ENCODE results near the gene IRAK3.
A peak's percentile ranks its signal among the peaks of the same experiment; 100 is the strongest.

Gene IRAK3

GRCh38 chr12:66154776-66155175, 34.2 kb upstream of the IRAK3 start:
- Histone ChIP-seq H3K27me3 (ENCODE audit: control insufficient read depth in 1 of 2, insufficient read depth in 2 of 2, low read length in 2 of 2) (no peaks in the 10 kb centered on the region), H3K4me3 (ENCODE audit: low read depth in 1 of 2, low read length in 2 of 2) (no peak overlapping the region), H3K9ac (ENCODE audit: low read depth in 1 of 2, low read length in 2 of 2) (no peak overlapping the region), H3K4me1 (ENCODE audit: control insufficient read depth in 1 of 2, insufficient read depth in 2 of 2, low read length in 2 of 2) (no peaks in the 10 kb centered on the region), H3K27ac (ENCODE audit: low read depth, low read length) (no peak overlapping the region), H3K9me3 (ENCODE audit: control insufficient read depth in 1 of 2, low read length in 2 of 2) (peaks cover 0 to 7% of the 10 kb centered on the region in 2 donors), H3K36me3 (ENCODE audit: control insufficient read depth in 1 of 2, insufficient read depth in 2 of 2, low read length in 2 of 2) (peaks cover 11 to 16% of the 10 kb centered on the region in 2 donors)

GRCh38 chr12:66156654-66157053, 32.4 kb upstream of the IRAK3 start:
- Histone ChIP-seq H3K9me3 (ENCODE audit: control insufficient read depth in 1 of 2, low read length in 2 of 2) (peaks cover 0 to 7% of the 10 kb centered on the region in 2 donors), H3K27me3 (ENCODE audit: control insufficient read depth in 1 of 2, insufficient read depth in 2 of 2, low read length in 2 of 2) (no peaks in the 10 kb centered on the region), H3K4me3 (ENCODE audit: low read depth in 1 of 2, low read length in 2 of 2) (no peak overlapping the region), H3K36me3 (ENCODE audit: control insufficient read depth in 1 of 2, insufficient read depth in 2 of 2, low read length in 2 of 2) (peaks cover 12 to 14% of the 10 kb centered on the region in 2 donors), H3K27ac (ENCODE audit: low read depth, low read length) (no peak overlapping the region), H3K9ac (ENCODE audit: low read depth in 1 of 2, low read length in 2 of 2) (no peak overlapping the region), H3K4me1 (ENCODE audit: control insufficient read depth in 1 of 2, insufficient read depth in 2 of 2, low read length in 2 of 2) (no peaks in the 10 kb centered on the region)

- Histone ChIP-seq H3K9me3 (ENCODE audit: control insufficient read depth in 1 of 2, low read length in 2 of 2) (peaks cover 0 to 7% of the 10 kb centered on the region in 2 donors), H3K9ac (ENCODE audit: low read depth in 1 of 2, low read length in 2 of 2) (no peak overlapping the region), H3K27ac (ENCODE audit: low read depth, low read length) (no peak overlapping the region), H3K4me1 (ENCODE audit: control insufficient read depth in 1 of 2, insufficient read depth in 2 of 2, low read length in 2 of 2) (no peaks in the 10 kb centered on the region), H3K36me3 (ENCODE audit: control insufficient read depth in 1 of 2, insufficient read depth in 2 of 2, low read length in 2 of 2) (peaks cover 11 to 14% of the 10 kb centered on the region in 2 donors), H3K27me3 (ENCODE audit: control insufficient read depth in 1 of 2, insufficient read depth in 2 of 2, low read length in 2 of 2) (no peaks in the 10 kb centered on the region), H3K4me3 (ENCODE audit: low read depth in 1 of 2, low read length in 2 of 2) (no peak overlapping the region)
Observed at GRCh38 chr12:66159123-66159522, 29.9 kb upstream of the IRAK3 start.

DNA sequence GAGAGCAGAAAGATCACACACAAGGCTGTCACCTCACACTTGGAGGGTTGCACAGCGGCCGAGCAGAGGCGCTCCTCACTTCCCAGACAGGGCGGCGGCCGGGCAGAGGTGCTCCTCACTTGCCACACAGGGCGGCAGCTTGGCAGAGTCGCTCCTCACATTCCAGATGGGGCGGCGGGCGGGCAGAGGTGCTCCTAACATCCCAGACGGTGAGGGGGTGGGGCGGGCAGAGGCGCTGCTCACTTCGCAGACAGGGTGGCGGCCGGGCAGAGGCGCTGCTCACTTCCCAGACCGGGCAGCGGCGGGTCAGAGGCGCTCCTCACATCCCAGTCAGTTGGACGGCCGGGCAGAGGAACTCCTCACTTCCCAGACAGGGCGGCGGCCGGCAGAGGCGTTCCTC, 28.3 kb upstream of the IRAK3 start:
- Histone ChIP-seq H3K27me3 (ENCODE audit: control insufficient read depth in 1 of 2, insufficient read depth in 2 of 2, low read length in 2 of 2) (no peaks in the 10 kb centered on the region), H3K9ac (ENCODE audit: low read depth in 1 of 2, low read length in 2 of 2) (no peak overlapping the region), H3K27ac (ENCODE audit: low read depth, low read length) (no peak overlapping the region), H3K4me3 (ENCODE audit: low read depth in 1 of 2, low read length in 2 of 2) (no peak overlapping the region), H3K36me3 (ENCODE audit: control insufficient read depth in 1 of 2, insufficient read depth in 2 of 2, low read length in 2 of 2) (peaks cover 11 to 14% of the 10 kb centered on the region in 2 donors), H3K4me1 (ENCODE audit: control insufficient read depth in 1 of 2, insufficient read depth in 2 of 2, low read length in 2 of 2) (no peaks in the 10 kb centered on the region), H3K9me3 (ENCODE audit: control insufficient read depth in 1 of 2, low read length in 2 of 2) (peaks cover 7 to 8% of the 10 kb centered on the region in 2 donors)

- no peak overlapping the region for H3K27ac ChIP-seq (ENCODE audit: low read depth, low read length)
- H3K36me3 ChIP-seq (ENCODE audit: control insufficient read depth in 1 of 2, insufficient read depth in 2 of 2, low read length in 2 of 2), result peaks cover 11 to 20% of the 10 kb centered on the region in 2 donors
- no peaks in the 10 kb centered on the region for H3K4me1 ChIP-seq (ENCODE audit: control insufficient read depth in 1 of 2, insufficient read depth in 2 of 2, low read length in 2 of 2)
- no peaks in the 10 kb centered on the region for H3K27me3 ChIP-seq (ENCODE audit: control insufficient read depth in 1 of 2, insufficient read depth in 2 of 2, low read length in 2 of 2)
- peaks cover 7 to 8% of the 10 kb centered on the region in 2 donors for H3K9me3 ChIP-seq (ENCODE audit: control insufficient read depth in 1 of 2, low read length in 2 of 2)
- no peak overlapping the region for H3K4me3 ChIP-seq (ENCODE audit: low read depth in 1 of 2, low read length in 2 of 2)
- no peak overlapping the region for H3K9ac ChIP-seq (ENCODE audit: low read depth in 1 of 2, low read length in 2 of 2)
Observed at GRCh38 chr12:66162701-66163100, 26.3 kb upstream of the IRAK3 start.

GRCh38 chr12:66163289-66163688, 25.7 kb upstream of the IRAK3 start:
- no peak overlapping the region for H3K9ac ChIP-seq (ENCODE audit: low read depth in 1 of 2, low read length in 2 of 2)
- no peak overlapping the region for H3K4me3 ChIP-seq (ENCODE audit: low read depth in 1 of 2, low read length in 2 of 2)
- peaks cover 1 to 3% of the 10 kb centered on the region in 2 donors for H3K4me1 ChIP-seq (ENCODE audit: control insufficient read depth in 1 of 2, insufficient read depth in 2 of 2, low read length in 2 of 2)
- no peaks in the 10 kb centered on the region for H3K27me3 ChIP-seq (ENCODE audit: control insufficient read depth in 1 of 2, insufficient read depth in 2 of 2, low read length in 2 of 2)
- peaks cover 11 to 20% of the 10 kb centered on the region in 2 donors for H3K36me3 ChIP-seq (ENCODE audit: control insufficient read depth in 1 of 2, insufficient read depth in 2 of 2, low read length in 2 of 2)
- H3K9me3 ChIP-seq (ENCODE audit: control insufficient read depth in 1 of 2, low read length in 2 of 2), result peaks cover 7 to 8% of the 10 kb centered on the region in 2 donors
- no peak overlapping the region for H3K27ac ChIP-seq (ENCODE audit: low read depth, low read length)

DNA sequence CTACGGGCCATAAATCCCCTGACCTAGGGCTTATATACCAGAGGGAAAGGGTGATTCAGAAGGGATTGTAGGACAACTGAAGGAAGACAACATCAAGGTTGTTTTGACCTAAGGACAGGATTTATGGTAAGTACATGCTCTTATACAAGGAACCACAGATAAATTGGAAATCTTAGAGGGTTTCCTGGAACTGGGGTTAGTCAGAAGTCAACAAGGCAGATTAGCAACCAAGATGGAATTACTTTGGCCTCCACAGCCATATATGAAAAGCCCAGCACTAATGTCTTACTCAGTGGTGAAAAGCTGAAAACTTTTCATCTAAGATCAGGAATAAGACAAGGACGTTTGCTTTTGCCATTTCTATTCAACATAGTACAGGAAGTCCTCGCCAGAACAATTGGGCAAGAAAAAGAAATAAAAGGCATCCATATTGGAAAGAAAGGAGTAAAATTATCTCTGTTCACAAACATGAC, 24.6 kb upstream of the IRAK3 start:
- Histone ChIP-seq H3K9me3 (ENCODE audit: control insufficient read depth in 1 of 2, low read length in 2 of 2) (peaks cover 3 to 8% of the 10 kb centered on the region in 2 donors), H3K4me1 (ENCODE audit: control insufficient read depth in 1 of 2, insufficient read depth in 2 of 2, low read length in 2 of 2) (peaks cover 6% of the 10 kb centered on the region in 2 donors), H3K36me3 (ENCODE audit: control insufficient read depth in 1 of 2, insufficient read depth in 2 of 2, low read length in 2 of 2) (peaks cover 8 to 14% of the 10 kb centered on the region in 2 donors), H3K9ac (ENCODE audit: low read depth in 1 of 2, low read length in 2 of 2) (no peak overlapping the region), H3K4me3 (ENCODE audit: low read depth in 1 of 2, low read length in 2 of 2) (no peak overlapping the region), H3K27ac (ENCODE audit: low read depth, low read length) (no peak overlapping the region), H3K27me3 (ENCODE audit: control insufficient read depth in 1 of 2, insufficient read depth in 2 of 2, low read length in 2 of 2) (no peaks in the 10 kb centered on the region)

DNA sequence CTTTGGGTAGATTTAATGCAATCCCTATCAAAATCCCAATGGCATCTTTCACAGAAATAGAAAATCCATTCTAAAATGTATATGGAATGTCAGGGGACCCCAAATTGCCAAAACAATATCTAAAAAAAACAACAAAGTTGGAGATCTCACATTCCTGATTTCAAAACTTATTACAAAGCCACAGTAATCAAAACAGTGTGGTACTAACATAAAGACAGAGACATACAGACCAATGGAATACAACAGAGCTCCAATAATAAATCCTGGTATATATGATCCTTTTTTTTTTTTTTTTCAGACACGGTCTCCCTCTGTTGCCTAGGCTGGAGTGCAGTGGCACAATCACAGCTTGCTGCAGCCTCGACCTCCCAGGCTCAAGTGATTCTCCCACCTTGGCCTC, 23.9 kb upstream of the IRAK3 start:
- H3K27ac ChIP-seq (ENCODE audit: low read depth, low read length), result no peak overlapping the region
- H3K4me1 ChIP-seq (ENCODE audit: control insufficient read depth in 1 of 2, insufficient read depth in 2 of 2, low read length in 2 of 2), result peaks cover 6% of the 10 kb centered on the region in 2 donors
- no peak overlapping the region for H3K4me3 ChIP-seq (ENCODE audit: low read depth in 1 of 2, low read length in 2 of 2)
- no peaks in the 10 kb centered on the region for H3K27me3 ChIP-seq (ENCODE audit: control insufficient read depth in 1 of 2, insufficient read depth in 2 of 2, low read length in 2 of 2)
- no peak overlapping the region for H3K9ac ChIP-seq (ENCODE audit: low read depth in 1 of 2, low read length in 2 of 2)
- H3K36me3 ChIP-seq (ENCODE audit: control insufficient read depth in 1 of 2, insufficient read depth in 2 of 2, low read length in 2 of 2), result peaks cover under 1 to 6% of the 10 kb centered on the region in 2 donors
- H3K9me3 ChIP-seq (ENCODE audit: control insufficient read depth in 1 of 2, low read length in 2 of 2), result peaks cover 0 to 8% of the 10 kb centered on the region in 2 donors

DNA sequence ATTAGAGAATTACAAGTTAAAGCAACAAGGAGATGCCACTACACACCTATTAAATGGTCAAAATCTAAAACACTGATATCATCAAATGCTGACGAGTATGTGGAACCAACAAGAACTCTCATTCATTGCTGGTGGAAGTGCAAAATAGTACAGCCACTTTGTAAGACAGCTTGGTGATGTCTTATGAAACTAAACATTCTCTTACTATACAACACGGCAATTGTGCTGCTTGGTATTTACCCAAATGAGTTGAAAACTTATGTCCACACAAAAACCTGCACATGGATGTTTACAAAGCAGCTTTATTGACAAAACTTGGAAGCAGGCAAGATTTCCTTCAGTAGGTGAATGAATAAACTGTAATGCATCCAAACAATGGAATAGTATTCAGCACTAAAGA, 22.5 kb upstream of the IRAK3 start:
- no peak overlapping the region for H3K9ac ChIP-seq (ENCODE audit: low read depth in 1 of 2, low read length in 2 of 2)
- H3K9me3 ChIP-seq (ENCODE audit: control insufficient read depth in 1 of 2, low read length in 2 of 2), result peaks cover 0 to 8% of the 10 kb centered on the region in 2 donors
- H3K4me3 ChIP-seq (ENCODE audit: low read depth in 1 of 2, low read length in 2 of 2), result no peak overlapping the region
- H3K4me1 ChIP-seq (ENCODE audit: control insufficient read depth in 1 of 2, insufficient read depth in 2 of 2, low read length in 2 of 2), result peaks cover 6% of the 10 kb centered on the region in 2 donors
- peaks cover 0 to 6% of the 10 kb centered on the region in 2 donors for H3K36me3 ChIP-seq (ENCODE audit: control insufficient read depth in 1 of 2, insufficient read depth in 2 of 2, low read length in 2 of 2)
- H3K27me3 ChIP-seq (ENCODE audit: control insufficient read depth in 1 of 2, insufficient read depth in 2 of 2, low read length in 2 of 2), result no peaks in the 10 kb centered on the region
- H3K27ac ChIP-seq (ENCODE audit: low read depth, low read length), result no peak overlapping the region

- peaks cover 6% of the 10 kb centered on the region in 2 donors for H3K4me1 ChIP-seq (ENCODE audit: control insufficient read depth in 1 of 2, insufficient read depth in 2 of 2, low read length in 2 of 2)
Observed at GRCh38 chr12:66168410-66168809, 20.6 kb upstream of the IRAK3 start.

More at GRCh38 chr12:66168410-66168809, 20.6 kb upstream of the IRAK3 start:
- peaks cover 0 to 8% of the 10 kb centered on the region in 2 donors for H3K9me3 ChIP-seq (ENCODE audit: control insufficient read depth in 1 of 2, low read length in 2 of 2)
- H3K27me3 ChIP-seq (ENCODE audit: control insufficient read depth in 1 of 2, insufficient read depth in 2 of 2, low read length in 2 of 2), result no peaks in the 10 kb centered on the region
- peak overlapping the region; percentile 97 to 98 for H3K4me3 ChIP-seq (ENCODE audit: low read depth in 1 of 2, low read length in 2 of 2)
- H3K27ac ChIP-seq (ENCODE audit: low read depth, low read length), result no peak overlapping the region
- peak overlapping the region in 1 of 2 donors; percentile 99 for H3K9ac ChIP-seq (ENCODE audit: low read depth in 1 of 2, low read length in 2 of 2)
- peaks cover 0 to 6% of the 10 kb centered on the region in 2 donors for H3K36me3 ChIP-seq (ENCODE audit: control insufficient read depth in 1 of 2, insufficient read depth in 2 of 2, low read length in 2 of 2)
